B cell (primary cell): ENCODE results near the gene QRICH2. TPM values are rescaled to one million over a fixed set of nuclear protein-coding genes. Genes with fewer than 3 reads are reported as not detected.

Experiments
- ATAC-seq: fragments of 200-7000 bp; cut with Tn5 transposase; one replicate; pipeline ENCODE4 v1.10.0; 2021; ENCODE audit warnings: low read depth, mild to moderate bottlenecking, moderate number of reproducible peaks, moderate library complexity
- CTCF ChIA-PET: fragments of 350-600 bp; sonication (Branson Sonifier 250); formaldehyde crosslinking; loops from one replicate; lab custom pipeline; 2021; ENCODE audit warnings: antibody characterized with exemption, inconsistent platforms; lab: Charles Lee
- POLR2A ChIA-PET: fragments of 350-600 bp; sonication (Branson Sonifier 250); formaldehyde crosslinking; loops from one replicate; lab custom pipeline; 2021; ENCODE audit warnings: antibody characterized with exemption; lab: Charles Lee
- DNase-seq: peaks from one replicate; pipeline ENCODE4 v3.0.0; 2013
- H2AFZ ChIP-seq: 2 replicates; pipeline ENCODE4 v1.6.1; 2012; ENCODE audit warnings: mild to moderate bottlenecking, low read depth, low read length; ENCODE audit not compliant: insufficient read depth, poor library complexity, severe bottlenecking
- H3K27ac ChIP-seq, 2 donors: 1 replicate in 1 of 2; 2 replicates in 1 of 2; pipeline ENCODE4 v1.5.1; 2012 to 2013; ENCODE audit warnings: low read length in 2 of 2, mild to moderate bottlenecking in 2 of 2, moderate library complexity in 1 of 2
- H3K27me3 ChIP-seq, 4 experiments: fragments of 200-600 bp in 1 of 4; sonication (generic) in 1 of 4; replicated peaks in 1 of 4; 1 replicate in 2 of 4; 2 replicates in 2 of 4; pipeline versions ENCODE4 v1.6.1 to v1.7.0; 2013 to 2016; ENCODE audit warnings: low read length in 3 of 4, mild to moderate bottlenecking in 2 of 4, mixed read lengths in 1 of 4, moderate library complexity in 1 of 4; ENCODE audit not compliant: insufficient read depth in 4 of 4, control insufficient read depth in 3 of 4; ENCODE audit errors: control extremely low read depth in 1 of 4
- H3K36me3 ChIP-seq, 2 experiments: replicated peaks in 1 of 2; 1 replicate in 1 of 2; 2 replicates in 1 of 2; pipeline versions ENCODE4 v1.6.1 to v1.7.1; 2013; ENCODE audit warnings: low read length in 1 of 2; ENCODE audit not compliant: insufficient read depth in 2 of 2, control insufficient read depth in 1 of 2; ENCODE audit errors: control extremely low read depth in 1 of 2, extremely low read depth in 1 of 2
- H3K4me1 ChIP-seq, 2 donors: fragments of 200-600 bp in 1 of 2; sonication (generic) in 1 of 2; 1 replicate in 1 of 2; 2 replicates in 1 of 2; pipeline versions ENCODE4 v1.5.1 to v1.6.1; 2013 to 2017; ENCODE audit warnings: low read length in 2 of 2; ENCODE audit not compliant: control insufficient read depth in 2 of 2, insufficient read depth in 2 of 2
- H3K4me2 ChIP-seq: replicated peaks from 2 replicates; pipeline ENCODE3; 2012; ENCODE audit warnings: mild to moderate bottlenecking, low read depth, low read length; ENCODE audit not compliant: poor library complexity, severe bottlenecking
- H3K4me3 ChIP-seq, 5 experiments: fragments of 200-600 bp in 1 of 5; sonication (generic) in 1 of 5; 1 replicate in 3 of 5; 2 replicates in 2 of 5; pipeline versions ENCODE4 v1.5.1 to v1.7.0; 2011 to 2016; ENCODE audit warnings: low read length in 4 of 5, mild to moderate bottlenecking in 4 of 5, low read depth in 2 of 5, control low read depth in 1 of 5, moderate library complexity in 1 of 5; ENCODE audit not compliant: insufficient read depth in 1 of 5; ENCODE audit errors: control extremely low read depth in 1 of 5, extremely low read depth in 1 of 5
- H3K79me2 ChIP-seq: fragments of 200-600 bp; sonication (generic); one replicate; pipeline ENCODE4 v1.6.0; 2016; ENCODE audit warnings: low read length; ENCODE audit not compliant: control insufficient read depth, insufficient read depth
- H3K9ac ChIP-seq: fragments of 200-600 bp; sonication (generic); 2 replicates; pipeline ENCODE4 v1.6.1; 2017; ENCODE audit warnings: mild to moderate bottlenecking, low read length, moderate library complexity
- H3K9me3 ChIP-seq, 3 donors: one replicate each; pipeline versions ENCODE4 v1.6.1 to v1.7.1; 2013; ENCODE audit warnings: low read length in 2 of 3; ENCODE audit not compliant: control insufficient read depth in 2 of 3, insufficient read depth in 1 of 3; ENCODE audit errors: control extremely low read depth in 1 of 3
- H4K20me1 ChIP-seq: 2 replicates; pipeline ENCODE4 v1.6.0; 2012; ENCODE audit warnings: mild to moderate bottlenecking, low read length; ENCODE audit not compliant: insufficient read depth, control insufficient read depth, poor library complexity, severe bottlenecking
- H3K27ac Mint-ChIP-seq: one replicate; pipeline ENCODE4 v1.8.0; 2021; ENCODE audit warnings: mixed read lengths
- H3K27me3 Mint-ChIP-seq: one replicate; pipeline ENCODE4 v1.8.0; 2021; ENCODE audit warnings: mixed read lengths
- H3K4me1 Mint-ChIP-seq: one replicate; pipeline ENCODE4 v1.8.0; 2021; ENCODE audit warnings: mixed read lengths
- H3K4me3 Mint-ChIP-seq: one replicate; pipeline ENCODE4 v1.8.0; 2021; ENCODE audit warnings: mixed read lengths
- H3K9me3 Mint-ChIP-seq: one replicate; pipeline ENCODE4 v1.8.0; 2022; ENCODE audit warnings: mixed read lengths; ENCODE audit not compliant: insufficient read depth
- EZH2 ChIP-seq: IDR thresholded peaks from 2 replicates; pipeline ENCODE4 v1.6.1; 2012; ENCODE audit warnings: borderline replicate concordance, low read depth, mild to moderate bottlenecking, moderate library complexity, low read length; ENCODE audit not compliant: insufficient read depth, poor library complexity, severe bottlenecking
- WGBS: methylation state at CpG from one replicate; pipeline ENCODE4 v1.1.5; 2013; ENCODE audit warnings: missing lambda C conversion rate; ENCODE audit not compliant: insufficient coverage; 5-methylcytosine and 5-hydroxymethylcytosine counted together
- intact Hi-C: fragments of 100-400 bp; cut with micrococcal nuclease; formaldehyde crosslinking; loops from one replicate; pipeline ENCODE4 v1.10.0; 2022
- polyA plus RNA-seq: library from polyadenylated mRNA; depleted of rRNA; stranded (reverse); fragments of >200 nt; gene quantifications from 2 replicates; pipeline ENCODE4 v1.2.3, GENCODE V29; 2012
- total RNA-seq, 2 donors: library from RNA; stranded (reverse); fragments of 120-200 nt in 1 of 2; gene quantifications; 1 replicate in 1 of 2; 2 replicates in 1 of 2; pipeline versions ENCODE4 v1.2.3 to v1.2.4, GENCODE V29; 2013 to 2022
- TF ChIP-seq, protein P1 (sequence below): fragments of 200-600 bp; IDR thresholded peaks from one replicate; pipeline ENCODE4 v1.8.0; 2022; ENCODE audit warnings: antibody characterized with exemption, mild to moderate bottlenecking

QRICH2 gene
- total and polyA plus RNA-seq, 2 donors (not counting 1 experiment from before 2014, with no cell fraction given): 4.4 to 4.5 TPM

DNA sequence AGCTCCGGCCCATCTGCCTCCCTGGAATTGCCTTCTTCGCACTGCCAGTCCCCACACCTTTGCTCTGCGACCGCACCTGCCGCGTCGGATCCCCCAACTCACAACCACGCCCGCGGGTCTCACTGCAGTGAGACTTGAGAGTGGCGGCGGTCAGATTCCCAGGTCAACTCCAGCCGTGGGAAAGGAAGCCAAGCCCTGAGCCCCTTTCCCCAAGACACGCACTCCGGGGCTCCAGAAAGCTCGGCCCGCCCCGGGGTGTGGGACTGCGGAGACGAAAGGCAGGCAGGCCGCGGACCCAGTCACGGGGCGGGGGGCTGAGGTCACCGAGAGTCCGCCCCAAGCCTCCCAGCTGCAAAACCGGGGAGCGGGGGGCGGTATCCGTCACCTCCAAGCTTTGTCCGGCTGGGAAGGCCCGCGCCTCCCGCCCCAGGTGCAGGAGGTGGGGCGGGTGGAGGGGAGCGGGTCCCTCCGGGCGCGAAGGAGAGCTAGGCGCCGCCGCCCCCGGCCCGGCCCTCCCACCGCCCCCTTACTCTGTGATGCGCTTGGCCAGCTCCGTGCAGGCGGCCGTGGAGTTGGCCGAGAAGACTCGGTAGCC, 45.0 kb upstream of the QRICH2 start:
- peaks cover 7 to 16% of the 10 kb centered on the region in 2 donors for H3K4me1 ChIP-seq
- peak overlapping the region; percentile 99 for H3K27ac Mint-ChIP-seq
- H3K36me3 ChIP-seq: no peaks in the 10 kb centered on the region
- H3K27me3 Mint-ChIP-seq: no peaks in the 10 kb centered on the region
- H3K9ac ChIP-seq: peak overlapping the region; percentile 77
- H3K27ac ChIP-seq: peak overlapping the region in 1 of 2 donors; percentile 94
- DNase-seq (no peak), ATAC-seq (no peak)
- TF ChIP-seq, protein P1, sequence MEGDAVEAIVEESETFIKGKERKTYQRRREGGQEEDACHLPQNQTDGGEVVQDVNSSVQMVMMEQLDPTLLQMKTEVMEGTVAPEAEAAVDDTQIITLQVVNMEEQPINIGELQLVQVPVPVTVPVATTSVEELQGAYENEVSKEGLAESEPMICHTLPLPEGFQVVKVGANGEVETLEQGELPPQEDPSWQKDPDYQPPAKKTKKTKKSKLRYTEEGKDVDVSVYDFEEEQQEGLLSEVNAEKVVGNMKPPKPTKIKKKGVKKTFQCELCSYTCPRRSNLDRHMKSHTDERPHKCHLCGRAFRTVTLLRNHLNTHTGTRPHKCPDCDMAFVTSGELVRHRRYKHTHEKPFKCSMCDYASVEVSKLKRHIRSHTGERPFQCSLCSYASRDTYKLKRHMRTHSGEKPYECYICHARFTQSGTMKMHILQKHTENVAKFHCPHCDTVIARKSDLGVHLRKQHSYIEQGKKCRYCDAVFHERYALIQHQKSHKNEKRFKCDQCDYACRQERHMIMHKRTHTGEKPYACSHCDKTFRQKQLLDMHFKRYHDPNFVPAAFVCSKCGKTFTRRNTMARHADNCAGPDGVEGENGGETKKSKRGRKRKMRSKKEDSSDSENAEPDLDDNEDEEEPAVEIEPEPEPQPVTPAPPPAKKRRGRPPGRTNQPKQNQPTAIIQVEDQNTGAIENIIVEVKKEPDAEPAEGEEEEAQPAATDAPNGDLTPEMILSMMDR: no peak
- peaks cover 18% of the 10 kb centered on the region for H3K79me2 ChIP-seq
- H3K27me3 ChIP-seq: no peaks in the 10 kb centered on the region
- peak overlapping the region; percentile 99 for H3K4me3 Mint-ChIP-seq
- peak overlapping the region; percentile 96 for H2AFZ ChIP-seq
- under 1% methylated on average over 51 of the region's 51 CpGs for WGBS
- peak overlapping the region; percentile 97 for H3K4me2 ChIP-seq
- H3K9me3 Mint-ChIP-seq: no peaks in the 10 kb centered on the region
- H3K4me1 Mint-ChIP-seq: peaks cover 27% of the 10 kb centered on the region
- ChIA-PET POLR2A (interaction anchor here (0.6 to 2.0 kb wide), 6 partner anchors 12 to 494 kb away, joined by 3 to 7 read pairs (median 4); no protein-coding TSS in a partner anchor), CTCF (interaction anchor here (0.7 to 3.9 kb wide), 3 partner anchors 32 to 616 kb away, joined by 3 to 32 read pairs (median 15); partner anchors contain the start of gene SPHK1)
- H3K9me3 ChIP-seq: no peaks in the 10 kb centered on the region
- no peaks in the 10 kb centered on the region for H4K20me1 ChIP-seq
- intact Hi-C loops: loop anchor here (2.0 to 5.0 kb wide), 2 partner anchors 280 to 789 kb away; partner anchors contain the start of genes SEC14L1 and SRP68
- peak overlapping the region in 4 of 5 experiments; percentile 66 to 88 (median 74) for H3K4me3 ChIP-seq

DNA sequence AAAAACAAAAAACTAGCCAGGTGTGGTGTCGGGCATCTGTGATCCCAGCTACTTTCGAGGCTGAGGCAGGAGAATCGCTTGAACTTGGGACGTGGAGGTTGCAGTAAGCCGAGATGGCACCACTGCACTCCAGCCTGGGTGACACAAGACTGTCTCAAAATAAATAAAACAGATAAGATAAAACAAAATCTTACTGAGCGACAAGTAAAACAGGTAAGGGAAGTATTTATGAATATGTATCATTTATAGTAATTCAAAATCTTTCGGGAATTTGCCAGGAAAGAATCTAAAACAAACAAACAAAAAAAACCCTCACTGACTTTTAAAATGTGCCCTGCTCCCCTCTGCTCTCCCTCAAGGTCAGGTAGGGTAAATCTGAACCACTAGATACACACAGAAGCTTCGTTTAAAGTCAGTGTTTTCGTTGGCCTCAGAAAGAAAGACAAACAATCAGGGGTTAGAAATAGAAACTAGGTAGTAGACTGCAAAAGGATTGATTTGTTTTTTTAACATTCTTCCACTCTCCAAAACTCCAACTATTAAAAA, 43.5 kb upstream of the QRICH2 start:
- 100% methylated on average over 3 of the region's 9 CpGs for WGBS
- H3K27me3 ChIP-seq: no peaks in the 10 kb centered on the region
- no peak overlapping the region for H2AFZ ChIP-seq
- DNase-seq: no peak
- ATAC-seq: no peak
- intact Hi-C loops: loop anchor here (2.0 to 5.0 kb wide), 2 partner anchors 279 to 791 kb away; partner anchors contain the start of genes SEC14L1 and SRP68
- peaks cover 21% of the 10 kb centered on the region for H3K4me1 Mint-ChIP-seq
- H3K4me1 ChIP-seq: peaks cover 7 to 16% of the 10 kb centered on the region in 2 donors
- peaks cover 25% of the 10 kb centered on the region for H3K79me2 ChIP-seq
- peak overlapping the region; percentile 32 for H3K4me3 Mint-ChIP-seq
- H3K4me2 ChIP-seq: no peak overlapping the region
- no peaks in the 10 kb centered on the region for H3K9me3 Mint-ChIP-seq
- ChIA-PET CTCF (interaction anchor here (0.8 to 3.9 kb wide), 3 partner anchors 33 to 72 kb away, joined by 3 to 32 read pairs (median 4); partner anchors contain the start of gene SPHK1), POLR2A (interaction anchor here (0.6 to 0.7 kb wide), 2 partner anchors 83 to 130 kb away, joined by 4 read pairs; no protein-coding TSS in a partner anchor)
- H3K9ac ChIP-seq: no peak overlapping the region
- H4K20me1 ChIP-seq: no peaks in the 10 kb centered on the region
- peak overlapping the region; percentile 16 for H3K27ac Mint-ChIP-seq
- H3K27me3 Mint-ChIP-seq: no peaks in the 10 kb centered on the region
- H3K27ac ChIP-seq: no peak overlapping the region
- peaks cover 2 to 8% of the 10 kb centered on the region in 2 experiments for H3K36me3 ChIP-seq
- no peak overlapping the region for H3K4me3 ChIP-seq
- TF ChIP-seq EZH2: no peak
- TF ChIP-seq, protein P1: no peak
- H3K9me3 ChIP-seq: no peaks in the 10 kb centered on the region
